ENCODE results near the gene SLC44A4.
"Not testable (repeated sequence)": the region's sequence is repeated elsewhere in the genome, so short reads cannot be mapped to it uniquely, and the experiment has no call there.

The SLC44A4 gene

DNA sequence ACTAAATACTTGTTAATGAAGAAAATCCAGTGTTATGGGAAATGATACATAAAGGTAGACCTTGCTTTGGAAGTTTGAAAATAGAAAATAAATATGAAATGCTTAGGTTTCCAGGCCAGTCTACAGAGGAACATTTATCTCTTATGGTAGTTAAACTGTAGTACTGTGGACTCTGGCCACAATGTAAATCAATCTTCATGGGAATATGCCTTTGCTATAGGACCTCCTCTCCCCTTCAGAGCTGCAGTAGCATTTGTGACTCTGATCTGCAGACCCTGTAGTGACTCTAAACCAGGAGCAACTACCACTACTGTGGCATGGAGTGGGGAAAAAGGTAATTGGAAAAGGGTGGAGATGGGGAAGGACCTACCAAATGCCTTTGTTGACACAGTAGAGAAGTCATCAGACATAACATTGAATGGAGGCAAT lies 58.9 kb downstream of the SLC44A4 start:
- Mint-ChIP-seq H3K27me3 (ENCODE audit: low read depth) (no peaks in the 10 kb centered on the region), H3K4me1 (peaks cover 49% of the 10 kb centered on the region), H3K27ac (peak overlapping the region; percentile 66 to 82 (median 80)), H3K36me3 (ENCODE audit: low read depth) (peaks cover 11% of the 10 kb centered on the region), H3K4me3 (peak overlapping the region; percentile 65 to 78 (median 75)), H3K9me3 (peaks cover 14% of the 10 kb centered on the region)
- no peak for TF ChIP-seq CTCF (IDR thresholded peaks at IDR 0.05; ENCODE audit: unreplicated experiment in 3 of 3)

GRCh38 chr6:31817929-31818511 lies 60.8 kb downstream of the SLC44A4 start:
- Mint-ChIP-seq H3K27ac (peak overlapping the region; percentile 64 to 72 (median 65)), H3K4me1 (peaks cover 48% of the 10 kb centered on the region), H3K9me3 (peaks cover 14% of the 10 kb centered on the region), H3K4me3 (peak overlapping the region; percentile 76 to 86 (median 80)), H3K36me3 (ENCODE audit: low read depth) (peaks cover 11% of the 10 kb centered on the region)
- not testable (repeated sequence) for H3K27me3 Mint-ChIP-seq (ENCODE audit: low read depth)

DNA sequence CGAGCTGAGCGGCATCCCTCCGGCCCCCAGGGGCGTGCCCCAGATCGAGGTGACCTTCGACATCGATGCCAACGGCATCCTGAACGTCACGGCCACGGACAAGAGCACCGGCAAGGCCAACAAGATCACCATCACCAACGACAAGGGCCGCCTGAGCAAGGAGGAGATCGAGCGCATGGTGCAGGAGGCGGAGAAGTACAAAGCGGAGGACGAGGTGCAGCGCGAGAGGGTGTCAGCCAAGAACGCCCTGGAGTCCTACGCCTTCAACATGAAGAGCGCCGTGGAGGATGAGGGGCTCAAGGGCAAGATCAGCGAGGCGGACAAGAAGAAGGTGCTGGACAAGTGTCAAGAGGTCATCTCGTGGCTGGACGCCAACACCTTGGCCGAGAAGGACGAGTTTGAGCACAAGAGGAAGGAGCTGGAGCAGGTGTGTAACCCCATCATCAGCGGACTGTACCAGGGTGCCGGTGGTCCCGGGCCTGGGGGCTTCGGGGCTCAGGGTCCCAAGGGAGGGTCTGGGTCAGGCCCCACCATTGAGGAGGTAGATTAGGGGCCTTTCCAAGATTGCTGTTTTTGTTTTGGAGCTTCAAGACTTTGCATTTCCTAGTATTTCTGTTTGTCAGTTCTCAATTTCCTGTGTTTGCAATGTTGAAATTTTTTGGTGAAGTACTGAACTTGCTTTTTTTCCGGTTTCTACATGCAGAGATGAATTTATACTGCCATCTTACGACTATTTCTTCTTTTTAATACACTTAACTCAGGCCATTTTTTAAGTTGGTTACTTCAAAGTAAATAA lies 61.5 kb downstream of the SLC44A4 start:
- Mint-ChIP-seq H3K27ac (peak overlapping the region; percentile 62 to 72 (median 64)), H3K36me3 (ENCODE audit: low read depth) (peaks cover 11% of the 10 kb centered on the region), H3K9me3 (peaks cover 14% of the 10 kb centered on the region), H3K4me1 (peaks cover 41% of the 10 kb centered on the region), H3K4me3 (peak overlapping the region; percentile 76 to 86 (median 80))
- H3K27me3 Mint-ChIP-seq (ENCODE audit: low read depth), result not testable (repeated sequence)

- H3K36me3 Mint-ChIP-seq (ENCODE audit: low read depth), result peaks cover 11% of the 10 kb centered on the region
- peak within 1 kb of the TSS; percentile 99 for H3K27ac Mint-ChIP-seq
- peaks cover 14% of the 10 kb centered on the region for H3K9me3 Mint-ChIP-seq
- TF ChIP-seq CTCF (IDR thresholded peaks at IDR 0.05; ENCODE audit: unreplicated experiment in 3 of 3), result no peak
- no peaks in the 10 kb centered on the region for H3K27me3 Mint-ChIP-seq (ENCODE audit: low read depth)
- H3K4me3 Mint-ChIP-seq, result peak within 1 kb of the TSS; percentile 89 to 90 (median 89)
- peaks cover 30% of the 10 kb centered on the region for H3K4me1 Mint-ChIP-seq
Measured at GRCh38 chr6:31815025-31815838, 63.6 kb downstream of the SLC44A4 start, which contains the start of the genes HSPA1A and HSPA1L. TSS of gene HSPA1A (plus strand) at chr6:31815543. CDS start at chr6:31815757, 214 bp downstream. TSS of gene HSPA1L (minus strand) at chr6:31815283. CDS start at chr6:31811972, 3,311 bp downstream.

- H3K4me3 Mint-ChIP-seq, result peak overlapping the region; percentile 89 to 90 (median 89)
- peaks cover 14% of the 10 kb centered on the region for H3K9me3 Mint-ChIP-seq
- peaks cover 11% of the 10 kb centered on the region for H3K36me3 Mint-ChIP-seq (ENCODE audit: low read depth)
- H3K27ac Mint-ChIP-seq, result peak overlapping the region; percentile 99
- no peaks in the 10 kb centered on the region for H3K27me3 Mint-ChIP-seq (ENCODE audit: low read depth)
- peaks cover 24% of the 10 kb centered on the region for H3K4me1 Mint-ChIP-seq
- TF ChIP-seq CTCF (IDR thresholded peaks at IDR 0.05; ENCODE audit: unreplicated experiment in 3 of 3), result no peak
Measured at GRCh38 chr6:31814677-31815024, 64.1 kb downstream of the SLC44A4 start.

DNA sequence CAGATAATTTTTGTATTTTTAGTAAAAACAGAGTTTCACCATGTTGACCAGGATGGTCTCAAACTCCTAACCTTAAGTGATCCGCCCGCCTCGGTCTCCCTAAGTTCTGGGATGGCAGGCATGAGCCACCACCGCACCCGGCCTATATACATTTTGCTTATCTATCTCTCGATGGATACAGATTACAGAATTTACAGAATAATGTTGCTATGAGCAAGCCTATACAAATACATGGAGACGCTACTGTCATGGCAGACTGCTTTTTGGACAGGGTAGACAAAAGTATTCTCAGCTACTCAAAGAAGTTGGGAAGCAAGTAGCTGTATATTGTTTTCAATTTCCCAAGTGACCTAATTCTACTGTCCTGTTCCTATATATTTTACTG lies 65.3 kb downstream of the SLC44A4 start:
- Mint-ChIP-seq H3K36me3 (ENCODE audit: low read depth) (peaks cover 11% of the 10 kb centered on the region), H3K4me1 (peaks cover 20% of the 10 kb centered on the region), H3K9me3 (peaks cover 11% of the 10 kb centered on the region), H3K4me3 (peak overlapping the region; percentile 89 to 90 (median 89)), H3K27me3 (ENCODE audit: low read depth) (no peaks in the 10 kb centered on the region), H3K27ac (peak overlapping the region; percentile 99)
- no peak for TF ChIP-seq CTCF (IDR thresholded peaks at IDR 0.05; ENCODE audit: unreplicated experiment in 3 of 3)
